ENCODE results near the gene GNL1. TPM values are rescaled to one million over a fixed set of nuclear protein-coding genes. Genes with fewer than 3 reads are reported as not detected.

The GNL1 gene
- total RNA-seq, 1 experiment from 2014 or later: 81.3 TPM

DNA sequence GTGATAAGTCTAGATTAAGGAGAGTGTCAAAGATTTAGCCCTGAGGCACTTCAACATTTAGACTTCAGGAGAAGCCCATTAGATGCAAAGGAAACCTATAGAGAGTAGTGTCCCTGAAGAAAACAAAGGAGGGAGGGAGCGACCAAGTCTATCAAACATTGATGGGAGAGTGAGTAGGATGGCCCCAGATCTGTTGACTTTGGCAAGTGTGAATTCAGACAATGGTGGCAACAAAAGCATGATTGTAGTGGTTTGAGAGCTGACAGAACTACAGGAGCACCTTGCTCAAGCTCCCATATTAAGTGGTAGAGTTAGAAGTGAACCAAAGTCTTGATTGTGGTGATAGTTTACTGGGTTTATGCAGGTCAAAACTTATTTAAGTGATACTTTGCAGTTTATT is 14.0 kb upstream of the GNL1 start:
- peak overlapping the region; percentile 7 for H3K27ac Mint-ChIP-seq (ENCODE audit: unreplicated experiment)
- TF ChIP-seq, protein P1, sequence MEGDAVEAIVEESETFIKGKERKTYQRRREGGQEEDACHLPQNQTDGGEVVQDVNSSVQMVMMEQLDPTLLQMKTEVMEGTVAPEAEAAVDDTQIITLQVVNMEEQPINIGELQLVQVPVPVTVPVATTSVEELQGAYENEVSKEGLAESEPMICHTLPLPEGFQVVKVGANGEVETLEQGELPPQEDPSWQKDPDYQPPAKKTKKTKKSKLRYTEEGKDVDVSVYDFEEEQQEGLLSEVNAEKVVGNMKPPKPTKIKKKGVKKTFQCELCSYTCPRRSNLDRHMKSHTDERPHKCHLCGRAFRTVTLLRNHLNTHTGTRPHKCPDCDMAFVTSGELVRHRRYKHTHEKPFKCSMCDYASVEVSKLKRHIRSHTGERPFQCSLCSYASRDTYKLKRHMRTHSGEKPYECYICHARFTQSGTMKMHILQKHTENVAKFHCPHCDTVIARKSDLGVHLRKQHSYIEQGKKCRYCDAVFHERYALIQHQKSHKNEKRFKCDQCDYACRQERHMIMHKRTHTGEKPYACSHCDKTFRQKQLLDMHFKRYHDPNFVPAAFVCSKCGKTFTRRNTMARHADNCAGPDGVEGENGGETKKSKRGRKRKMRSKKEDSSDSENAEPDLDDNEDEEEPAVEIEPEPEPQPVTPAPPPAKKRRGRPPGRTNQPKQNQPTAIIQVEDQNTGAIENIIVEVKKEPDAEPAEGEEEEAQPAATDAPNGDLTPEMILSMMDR (IDR thresholded peaks at IDR 0.05; ENCODE audit: unreplicated experiment): no peak
- DNase-seq: no peak
- H3K4me1 Mint-ChIP-seq (ENCODE audit: low read depth, unreplicated experiment): peaks cover 47% of the 10 kb centered on the region
- H3K9me3 Mint-ChIP-seq (ENCODE audit: low read depth, unreplicated experiment): no peaks in the 10 kb centered on the region
- intact Hi-C loops (cut with micrococcal nuclease; ENCODE audit: unreplicated experiment): no loop called here
- CTCF ChIA-PET: interaction anchor here (1.1 to 1.9 kb wide), 4 partner anchors 14 to 517 kb away, joined by 3 to 8 read pairs (median 4); partner anchors contain the start of genes GNL1 and PRR3
- peak overlapping the region; percentile 78 for H3K4me3 Mint-ChIP-seq (ENCODE audit: low read depth, unreplicated experiment)
- BruUV-seq (replicated peaks): no TSS peak
- peaks cover 27% of the 10 kb centered on the region for H3K36me3 Mint-ChIP-seq (ENCODE audit: insufficient read depth, unreplicated experiment)
- H3K27me3 Mint-ChIP-seq (ENCODE audit: unreplicated experiment): peaks cover 9% of the 10 kb centered on the region

DNA sequence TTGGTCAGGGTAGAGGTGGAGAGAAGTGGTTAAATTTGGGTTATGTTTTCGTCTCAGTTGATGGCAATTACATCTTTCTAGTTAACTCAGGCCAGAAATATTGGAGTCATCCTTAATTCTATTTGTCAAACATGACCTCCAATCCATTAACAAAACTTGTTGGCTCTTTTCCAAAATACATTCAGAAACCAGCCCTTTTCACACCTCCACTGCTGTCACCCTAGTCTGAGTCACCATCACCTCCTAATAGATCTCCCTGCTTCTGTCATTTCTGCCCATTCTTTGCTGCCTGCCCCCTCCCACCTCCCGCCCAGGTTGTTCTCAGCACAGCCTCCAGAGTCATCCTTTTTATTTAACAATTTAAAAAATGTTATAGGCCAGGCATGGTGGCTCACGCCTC is 12.0 kb upstream of the GNL1 start:
- H3K27me3 Mint-ChIP-seq (ENCODE audit: unreplicated experiment): peaks cover 9% of the 10 kb centered on the region
- H3K9me3 Mint-ChIP-seq (ENCODE audit: low read depth, unreplicated experiment): no peaks in the 10 kb centered on the region
- peaks cover 24% of the 10 kb centered on the region for H3K36me3 Mint-ChIP-seq (ENCODE audit: insufficient read depth, unreplicated experiment)
- intact Hi-C loops (cut with micrococcal nuclease; ENCODE audit: unreplicated experiment): no loop called here
- no peak overlapping the region for H3K27ac Mint-ChIP-seq (ENCODE audit: unreplicated experiment)
- no peak overlapping the region for H3K4me3 Mint-ChIP-seq (ENCODE audit: low read depth, unreplicated experiment)
- CTCF ChIA-PET: no interaction called here
- peaks cover 39% of the 10 kb centered on the region for H3K4me1 Mint-ChIP-seq (ENCODE audit: low read depth, unreplicated experiment)
- peak; percentile 49 for DNase-seq
- TF ChIP-seq, protein P1 (IDR thresholded peaks at IDR 0.05; ENCODE audit: unreplicated experiment): no peak
- no TSS peak for BruUV-seq (replicated peaks)

DNA sequence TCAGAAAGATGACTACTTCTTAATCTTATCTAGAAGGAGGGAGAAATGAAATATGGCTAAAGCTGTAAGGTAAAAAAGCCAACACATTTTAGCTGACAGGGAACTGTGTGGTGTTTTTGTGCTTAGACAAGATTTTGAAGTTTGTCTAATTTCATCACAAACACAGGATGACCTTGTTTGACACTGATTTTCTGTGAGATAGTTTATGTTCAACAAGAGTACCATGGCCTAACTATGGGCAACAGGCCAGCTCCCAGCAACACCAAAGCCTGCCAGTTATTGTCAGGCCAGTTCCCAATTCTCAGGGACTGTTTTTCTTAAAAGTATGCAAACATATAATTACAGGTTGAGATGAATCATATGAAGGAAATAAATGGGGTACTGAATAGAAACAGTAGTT is 9.5 kb upstream of the GNL1 start:
- H3K4me3 Mint-ChIP-seq (ENCODE audit: low read depth, unreplicated experiment): no peak overlapping the region
- TF ChIP-seq, protein P1 (IDR thresholded peaks at IDR 0.05; ENCODE audit: unreplicated experiment): no peak
- peaks cover 21% of the 10 kb centered on the region for H3K36me3 Mint-ChIP-seq (ENCODE audit: insufficient read depth, unreplicated experiment)
- peaks cover 17% of the 10 kb centered on the region for H3K4me1 Mint-ChIP-seq (ENCODE audit: low read depth, unreplicated experiment)
- H3K9me3 Mint-ChIP-seq (ENCODE audit: low read depth, unreplicated experiment): no peaks in the 10 kb centered on the region
- no peak for DNase-seq
- CTCF ChIA-PET: no interaction called here
- BruUV-seq (replicated peaks): no TSS peak
- peaks cover 9% of the 10 kb centered on the region for H3K27me3 Mint-ChIP-seq (ENCODE audit: unreplicated experiment)
- intact Hi-C loops (cut with micrococcal nuclease; ENCODE audit: unreplicated experiment): no loop called here
- no peak overlapping the region for H3K27ac Mint-ChIP-seq (ENCODE audit: unreplicated experiment)

DNA sequence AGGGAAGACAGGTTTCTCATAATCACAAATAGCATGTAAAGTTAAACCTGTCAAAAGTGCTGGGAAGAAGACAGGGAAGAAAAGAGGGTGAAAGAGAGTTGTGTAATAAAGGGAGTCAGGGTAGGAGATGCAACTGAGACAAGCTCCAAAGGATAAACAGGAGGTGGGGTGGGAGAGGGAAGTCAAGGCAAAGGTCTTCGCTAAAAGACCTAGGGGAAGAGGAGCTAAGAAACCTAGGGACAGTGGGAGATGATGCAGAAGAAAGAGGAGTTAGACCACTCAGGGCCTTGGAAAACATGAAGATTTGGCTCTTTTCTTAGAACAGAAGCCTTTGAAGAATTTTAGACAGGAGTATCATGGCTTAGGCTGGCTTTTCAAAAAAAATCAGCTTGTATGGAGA is 7.8 kb upstream of the GNL1 start:
- Mint-ChIP-seq H3K36me3 (ENCODE audit: insufficient read depth, unreplicated experiment) (peaks cover 28% of the 10 kb centered on the region), H3K9me3 (ENCODE audit: low read depth, unreplicated experiment) (no peaks in the 10 kb centered on the region), H3K4me1 (ENCODE audit: low read depth, unreplicated experiment) (peaks cover 6% of the 10 kb centered on the region), H3K4me3 (ENCODE audit: low read depth, unreplicated experiment) (no peak overlapping the region), H3K27ac (ENCODE audit: unreplicated experiment) (no peak overlapping the region), H3K27me3 (ENCODE audit: unreplicated experiment) (no peaks in the 10 kb centered on the region)
- CTCF ChIA-PET: interaction anchor here (0.7 kb wide), 1 partner anchor 94 kb away, joined by 3 read pairs; no protein-coding TSS in a partner anchor
- no TSS peak for BruUV-seq (replicated peaks)
- no peak for DNase-seq
- TF ChIP-seq, protein P1 (IDR thresholded peaks at IDR 0.05; ENCODE audit: unreplicated experiment): no peak
- intact Hi-C loops (cut with micrococcal nuclease; ENCODE audit: unreplicated experiment): no loop called here

Data from Calu3 (cell line).